Liver (tissue), 9 donors: ENCODE data around the gene PEX5L. TPM values are rescaled to one million over a fixed set of nuclear protein-coding genes. Genes with fewer than 3 reads are reported as not detected.

Source experiments
- DNase-seq: peaks from one replicate; pipeline ENCODE4 v3.0.0-alpha.2; 2017; ENCODE audit warnings: low spot score
- H3K27ac ChIP-seq, 2 donors: one replicate each; pipeline ENCODE4 v1.7.0; 2013; ENCODE audit warnings: inconsistent platforms in 2 of 2, low read length in 2 of 2, control low read depth in 1 of 2, low read depth in 1 of 2, mild to moderate bottlenecking in 1 of 2
- H3K27me3 ChIP-seq, 4 donors: one replicate each; pipeline versions ENCODE4 v1.6.1 to v1.7.0; 2013; ENCODE audit warnings: low read length in 3 of 4, inconsistent platforms in 1 of 4, mild to moderate bottlenecking in 1 of 4, moderate library complexity in 1 of 4; ENCODE audit not compliant: control insufficient read depth in 4 of 4, insufficient read depth in 4 of 4
- H3K36me3 ChIP-seq, 4 donors: one replicate each; pipeline versions ENCODE4 v1.6.1 to v1.7.0; 2013; ENCODE audit warnings: low read length in 3 of 4, mild to moderate bottlenecking in 3 of 4, low read depth in 1 of 4, moderate library complexity in 1 of 4; ENCODE audit not compliant: control insufficient read depth in 4 of 4, insufficient read depth in 3 of 4
- H3K4me1 ChIP-seq, 4 donors: one replicate each; pipeline versions ENCODE4 v1.6.1 to v1.7.0; 2013; ENCODE audit warnings: low read length in 3 of 4, mild to moderate bottlenecking in 3 of 4, moderate library complexity in 1 of 4; ENCODE audit not compliant: control insufficient read depth in 4 of 4, insufficient read depth in 4 of 4
- H3K4me3 ChIP-seq, 3 donors: one replicate each; pipeline versions ENCODE4 v1.6.1 to v1.7.0; 2013; ENCODE audit warnings: low read length in 3 of 3, control low read depth in 1 of 3, low read depth in 1 of 3, mild to moderate bottlenecking in 1 of 3
- H3K9ac ChIP-seq, 2 donors: one replicate each; pipeline ENCODE4 v1.7.0; 2013; ENCODE audit warnings: low read length in 2 of 2, mild to moderate bottlenecking in 2 of 2, moderate library complexity in 2 of 2, control low read depth in 1 of 2, low read depth in 1 of 2
- H3K9me3 ChIP-seq, 4 donors: one replicate each; pipeline versions ENCODE4 v1.6.1 to v1.7.0; 2013; ENCODE audit warnings: low read length in 3 of 4; ENCODE audit not compliant: control insufficient read depth in 4 of 4
- ATF3 ChIP-seq: IDR thresholded peaks from 2 replicates; pipeline ENCODE4 v1.6.1; 2016; ENCODE audit warnings: antibody characterized with exemption
- CTCF ChIP-seq: fragments of 150-350 bp; IDR thresholded peaks from 2 replicates; pipeline ENCODE4 v1.5.1; 2017; ENCODE audit warnings: improper control_type of control experiment, low read depth, low read length; ENCODE audit not compliant: missing input control
- EGR1 ChIP-seq, 2 donors: IDR thresholded peaks; 2 replicates each; pipeline ENCODE4 v1.6.1; 2016 to 2018; ENCODE audit warnings: antibody characterized with exemption in 2 of 2, low read depth in 2 of 2
- FOXA1 ChIP-seq: IDR thresholded peaks from 2 replicates; pipeline ENCODE4 v1.6.1; 2016; ENCODE audit warnings: antibody characterized with exemption
- FOXA2 ChIP-seq: IDR thresholded peaks from 2 replicates; pipeline ENCODE4 v1.6.1; 2016; ENCODE audit warnings: antibody characterized with exemption
- GABPA ChIP-seq, 2 donors: IDR thresholded peaks in 1 of 2; conservative IDR thresholded peaks in 1 of 2; 2 replicates each; pipeline ENCODE4 v1.6.1; 2016; ENCODE audit warnings: antibody characterized with exemption in 2 of 2, mild to moderate bottlenecking in 1 of 2, moderate library complexity in 1 of 2
- HNF4A ChIP-seq, 2 donors: conservative IDR thresholded peaks; 2 replicates each; pipeline ENCODE4 v1.6.1; 2016; ENCODE audit warnings: antibody characterized with exemption in 2 of 2, mild to moderate bottlenecking in 2 of 2
- HNF4G ChIP-seq: IDR thresholded peaks from 2 replicates; pipeline ENCODE4 v1.6.1; 2016; ENCODE audit warnings: antibody characterized with exemption
- JUND ChIP-seq, 2 donors: IDR thresholded peaks; 2 replicates each; pipeline ENCODE4 v1.6.1; 2016; ENCODE audit warnings: antibody characterized with exemption in 2 of 2
- MAX ChIP-seq: IDR thresholded peaks from 2 replicates; pipeline ENCODE4 v1.6.1; 2016; ENCODE audit warnings: antibody characterized with exemption
- NR2F2 ChIP-seq: IDR thresholded peaks from 2 replicates; pipeline ENCODE4 v1.6.1; 2016; ENCODE audit warnings: antibody characterized with exemption
- RAD21 ChIP-seq, 2 donors: IDR thresholded peaks; 2 replicates each; pipeline ENCODE4 v1.6.1; 2016; ENCODE audit warnings: antibody characterized with exemption in 2 of 2, mild to moderate bottlenecking in 2 of 2
- RXRA ChIP-seq, 2 donors: IDR thresholded peaks; 2 replicates each; pipeline ENCODE4 v1.6.1; 2017 to 2018; ENCODE audit warnings: antibody characterized with exemption in 2 of 2, mild to moderate bottlenecking in 1 of 2
- SP1 ChIP-seq: IDR thresholded peaks from 2 replicates; pipeline ENCODE4 v1.6.1; 2018; ENCODE audit warnings: antibody characterized with exemption, mild to moderate bottlenecking
- TAF1 ChIP-seq: conservative IDR thresholded peaks from 2 replicates; pipeline ENCODE4 v1.6.1; 2016; ENCODE audit warnings: antibody characterized with exemption, mild to moderate bottlenecking
- YY1 ChIP-seq: IDR thresholded peaks from 2 replicates; pipeline ENCODE4 v1.6.1; 2016; ENCODE audit warnings: antibody characterized with exemption, mild to moderate bottlenecking
- ZBTB33 ChIP-seq: IDR thresholded peaks from 2 replicates; pipeline ENCODE4 v1.6.1; 2016; ENCODE audit warnings: antibody characterized with exemption
- WGBS: extraction: QIAGEN DNeasy Blood & Tissue Kit; methylation state at CpG from one replicate; pipeline ENCODE4 v1.1.7; 2013; 5-methylcytosine and 5-hydroxymethylcytosine counted together
- polyA plus RNA-seq, 2 donors: library from polyadenylated mRNA; stranded (reverse) in 1 of 2; unstranded in 1 of 2; fragments of 200-250 nt in 1 of 2; fragments of >200 nt in 1 of 2; fragmentation: Nextera tagmentation in 1 of 2; extraction: Ambion mirVana in 1 of 2; gene quantifications; one replicate each; pipeline versions ENCODE4 v1.2.1 to v1.2.3, GENCODE V29; 2013 to 2015
- total RNA-seq, 2 donors: library from RNA; depleted of rRNA; stranded (reverse); fragments of >200 nt; gene quantifications; one replicate each; pipeline ENCODE4 v1.2.3, GENCODE V29; 2014
- TF ChIP-seq, protein P1 (sequence below): IDR thresholded peaks from 2 replicates; pipeline ENCODE4 v1.6.1; 2016; ENCODE audit warnings: antibody characterized with exemption, mild to moderate bottlenecking
- donor health status: healthy.
- donor health status: healthy.
- donor health status: healthy.
- donor health status: healthy.
- donor health status: healthy.

The PEX5L gene
- total and polyA plus RNA-seq, 4 donors, result 0.03 TPM; not detected in 3

GRCh38 chr3:179955809-179956208, 80.9 kb downstream of the PEX5L start:
- DNase-seq, result no peak
- WGBS, result 49% methylated on average over 3 of the region's 3 CpGs
- Histone ChIP-seq H3K9me3 (peaks cover 0 to 2% (median 0%) of the 10 kb centered on the region in 4 donors), H3K9ac (no peak overlapping the region), H3K4me1 (no peaks in the 10 kb centered on the region), H3K27ac (no peak overlapping the region), H3K4me3 (no peak overlapping the region), H3K36me3 (no peaks in the 10 kb centered on the region), H3K27me3 (peaks cover 0 to 5% (median 0%) of the 10 kb centered on the region in 4 donors)
- no peak for TF ChIP-seq TAF1
- no peak for TF ChIP-seq NR2F2
- no peak for TF ChIP-seq JUND (IDR thresholded peaks at IDR 0.05)
- TF ChIP-seq EGR1 (IDR thresholded peaks at IDR 0.05; ENCODE audit: low read depth in 2 of 2), result no peak
- no peak for TF ChIP-seq FOXA2
- TF ChIP-seq RXRA (IDR thresholded peaks at IDR 0.05), result no peak
- TF ChIP-seq, protein P1, sequence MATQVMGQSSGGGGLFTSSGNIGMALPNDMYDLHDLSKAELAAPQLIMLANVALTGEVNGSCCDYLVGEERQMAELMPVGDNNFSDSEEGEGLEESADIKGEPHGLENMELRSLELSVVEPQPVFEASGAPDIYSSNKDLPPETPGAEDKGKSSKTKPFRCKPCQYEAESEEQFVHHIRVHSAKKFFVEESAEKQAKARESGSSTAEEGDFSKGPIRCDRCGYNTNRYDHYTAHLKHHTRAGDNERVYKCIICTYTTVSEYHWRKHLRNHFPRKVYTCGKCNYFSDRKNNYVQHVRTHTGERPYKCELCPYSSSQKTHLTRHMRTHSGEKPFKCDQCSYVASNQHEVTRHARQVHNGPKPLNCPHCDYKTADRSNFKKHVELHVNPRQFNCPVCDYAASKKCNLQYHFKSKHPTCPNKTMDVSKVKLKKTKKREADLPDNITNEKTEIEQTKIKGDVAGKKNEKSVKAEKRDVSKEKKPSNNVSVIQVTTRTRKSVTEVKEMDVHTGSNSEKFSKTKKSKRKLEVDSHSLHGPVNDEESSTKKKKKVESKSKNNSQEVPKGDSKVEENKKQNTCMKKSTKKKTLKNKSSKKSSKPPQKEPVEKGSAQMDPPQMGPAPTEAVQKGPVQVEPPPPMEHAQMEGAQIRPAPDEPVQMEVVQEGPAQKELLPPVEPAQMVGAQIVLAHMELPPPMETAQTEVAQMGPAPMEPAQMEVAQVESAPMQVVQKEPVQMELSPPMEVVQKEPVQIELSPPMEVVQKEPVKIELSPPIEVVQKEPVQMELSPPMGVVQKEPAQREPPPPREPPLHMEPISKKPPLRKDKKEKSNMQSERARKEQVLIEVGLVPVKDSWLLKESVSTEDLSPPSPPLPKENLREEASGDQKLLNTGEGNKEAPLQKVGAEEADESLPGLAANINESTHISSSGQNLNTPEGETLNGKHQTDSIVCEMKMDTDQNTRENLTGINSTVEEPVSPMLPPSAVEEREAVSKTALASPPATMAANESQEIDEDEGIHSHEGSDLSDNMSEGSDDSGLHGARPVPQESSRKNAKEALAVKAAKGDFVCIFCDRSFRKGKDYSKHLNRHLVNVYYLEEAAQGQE, result no peak
- TF ChIP-seq ZBTB33, result no peak
- no peak for TF ChIP-seq ATF3
- no peak for TF ChIP-seq HNF4G
- no peak for TF ChIP-seq YY1
- TF ChIP-seq MAX, result no peak
- TF ChIP-seq GABPA (IDR thresholded peaks at IDR 0.05 in 1 of 2, conservative IDR thresholded peaks at IDR 0.05 in 1 of 2), result no peak
- TF ChIP-seq FOXA1, result no peak
- TF ChIP-seq RAD21 (IDR thresholded peaks at IDR 0.05), result no peak
- no peak for TF ChIP-seq CTCF
- TF ChIP-seq HNF4A (conservative IDR thresholded peaks at IDR 0.05), result no peak
- no peak for TF ChIP-seq SP1
